HepG2 (cell line): Measurements from ENCODE around the gene METTL5. TPM values are rescaled to one million over a fixed set of nuclear protein-coding genes. Genes with fewer than 3 reads are reported as not detected.

ENCODE experiments used
- ARNTL ChIP-seq: sonication (generic); formaldehyde crosslinking; IDR thresholded peaks from 2 replicates; pipeline ENCODE4 v1.4.0; 2020; ENCODE audit warnings: mild to moderate bottlenecking, missing genetic modification reagents
- ETV5 ChIP-seq: IDR thresholded peaks from 2 replicates; pipeline ENCODE4 v1.6.1; 2018; ENCODE audit warnings: missing biosample characterization, missing genetic modification reagents, inconsistent platforms, borderline replicate concordance
- GTF2F1 ChIP-seq: fragments of 150-350 bp; IDR thresholded peaks from 2 replicates; pipeline ENCODE4 v1.6.1; 2014; ENCODE audit warnings: low read length
- JUN ChIP-seq: sonication (generic); formaldehyde crosslinking; IDR thresholded peaks from 2 replicates; pipeline ENCODE4 v1.4.0; 2020; ENCODE audit warnings: mild to moderate bottlenecking, missing genetic modification reagents
- NFATC3 ChIP-seq: sonication (generic); formaldehyde crosslinking; IDR thresholded peaks from 2 replicates; pipeline ENCODE4 v1.5.1; 2020; ENCODE audit warnings: mild to moderate bottlenecking, missing genetic modification reagents
- TAF15 ChIP-seq: fragments of 200-400 bp; formaldehyde crosslinking; IDR thresholded peaks from one replicate; pipeline ENCODE4 v1.6.1; 2018; ENCODE audit warnings: mild to moderate bottlenecking, low read depth, low read length; ENCODE audit not compliant: poor library complexity, severe bottlenecking
- TEAD2 ChIP-seq: sonication (generic); formaldehyde crosslinking; IDR thresholded peaks from 2 replicates; pipeline ENCODE4 v1.9.0; 2021; ENCODE audit warnings: missing genetic modification reagents
- ZMYM3 ChIP-seq: sonication (generic); formaldehyde crosslinking; IDR thresholded peaks from 2 replicates; pipeline ENCODE4 v1.5.1; 2020; ENCODE audit warnings: mild to moderate bottlenecking, missing genetic modification reagents
- ZNF282 ChIP-seq: fragments of 450-650 bp; IDR thresholded peaks from 2 replicates; pipeline ENCODE4 v1.6.1; 2018; ENCODE audit not compliant: partially characterized antibody
- ZNF451 ChIP-seq: sonication (generic); formaldehyde crosslinking; IDR thresholded peaks from 2 replicates; pipeline ENCODE4 v1.5.0; 2020; ENCODE audit warnings: mild to moderate bottlenecking, missing genetic modification reagents
- ZNF616 ChIP-seq: sonication (generic); formaldehyde crosslinking; IDR thresholded peaks from 2 replicates; pipeline ENCODE4 v1.5.0; 2020; ENCODE audit warnings: low read depth, mild to moderate bottlenecking, missing genetic modification reagents
- ZNF737 ChIP-seq: sonication (generic); formaldehyde crosslinking; IDR thresholded peaks from 2 replicates; pipeline ENCODE4 v1.5.0; 2020; ENCODE audit warnings: missing genetic modification reagents, mild to moderate bottlenecking, borderline replicate concordance
- polyA plus RNA-seq, 8 experiments: library from polyadenylated mRNA; depleted of rRNA in 3 of 8; stranded (reverse) in 7 of 8; unstranded in 1 of 8; fragments of >200 nt; fragmentation: Illumina TruSeq in 4 of 8; extraction: Trizol in 4 of 8; gene quantifications; 2 replicates each; pipeline versions ENCODE4 v1.2.1 to v1.2.3, GENCODE V29; 2011 to 2016; ENCODE audit warnings: low read depth in 4 of 8, missing spikeins in 1 of 8, mixed read lengths in 1 of 8; ENCODE audit not compliant: insufficient read depth in 1 of 8
- total RNA-seq, 5 experiments: library from RNA; depleted of rRNA; stranded (reverse); fragments of >200 nt; fragmentation: Illumina TruSeq; extraction: Trizol; gene quantifications; 2 replicates each; pipeline ENCODE4 v1.2.3, GENCODE V29; 2016; ENCODE audit warnings: low read depth in 1 of 5
- TF ChIP-seq, protein P1 (sequence below): sonication (generic); formaldehyde crosslinking; IDR thresholded peaks from 2 replicates; pipeline ENCODE4 v1.8.0; 2022; ENCODE audit warnings: mild to moderate bottlenecking, missing genetic modification reagents, moderate library complexity
- TF ChIP-seq, protein P2 (sequence below): IDR thresholded peaks from 2 replicates; pipeline ENCODE4 v1.4.0; 2020; ENCODE audit warnings: mild to moderate bottlenecking, missing genetic modification reagents
- TF ChIP-seq, protein P3 (sequence below): sonication (generic); formaldehyde crosslinking; IDR thresholded peaks from 2 replicates; pipeline ENCODE4 v1.5.0; 2020; ENCODE audit warnings: mild to moderate bottlenecking, low read depth, missing genetic modification reagents, borderline replicate concordance
- TF ChIP-seq, protein P4 (sequence below): sonication (generic); formaldehyde crosslinking; IDR thresholded peaks from 2 replicates; pipeline ENCODE4 v1.8.1; 2023; ENCODE audit warnings: mild to moderate bottlenecking, inconsistent platforms, moderate library complexity, missing genetic modification reagents, borderline replicate concordance
- TF ChIP-seq, protein P5 (sequence below): sonication (generic); formaldehyde crosslinking; IDR thresholded peaks from 2 replicates; pipeline ENCODE4 v1.5.0; 2020; ENCODE audit warnings: missing genetic modification reagents, mild to moderate bottlenecking, borderline replicate concordance

METTL5 gene
- total and polyA plus RNA-seq, 2 of the 13 experiments (the other 11 are each of a cell fraction or from before 2014, with no cell fraction given), result 50.7 to 95.1 TPM

DNA sequence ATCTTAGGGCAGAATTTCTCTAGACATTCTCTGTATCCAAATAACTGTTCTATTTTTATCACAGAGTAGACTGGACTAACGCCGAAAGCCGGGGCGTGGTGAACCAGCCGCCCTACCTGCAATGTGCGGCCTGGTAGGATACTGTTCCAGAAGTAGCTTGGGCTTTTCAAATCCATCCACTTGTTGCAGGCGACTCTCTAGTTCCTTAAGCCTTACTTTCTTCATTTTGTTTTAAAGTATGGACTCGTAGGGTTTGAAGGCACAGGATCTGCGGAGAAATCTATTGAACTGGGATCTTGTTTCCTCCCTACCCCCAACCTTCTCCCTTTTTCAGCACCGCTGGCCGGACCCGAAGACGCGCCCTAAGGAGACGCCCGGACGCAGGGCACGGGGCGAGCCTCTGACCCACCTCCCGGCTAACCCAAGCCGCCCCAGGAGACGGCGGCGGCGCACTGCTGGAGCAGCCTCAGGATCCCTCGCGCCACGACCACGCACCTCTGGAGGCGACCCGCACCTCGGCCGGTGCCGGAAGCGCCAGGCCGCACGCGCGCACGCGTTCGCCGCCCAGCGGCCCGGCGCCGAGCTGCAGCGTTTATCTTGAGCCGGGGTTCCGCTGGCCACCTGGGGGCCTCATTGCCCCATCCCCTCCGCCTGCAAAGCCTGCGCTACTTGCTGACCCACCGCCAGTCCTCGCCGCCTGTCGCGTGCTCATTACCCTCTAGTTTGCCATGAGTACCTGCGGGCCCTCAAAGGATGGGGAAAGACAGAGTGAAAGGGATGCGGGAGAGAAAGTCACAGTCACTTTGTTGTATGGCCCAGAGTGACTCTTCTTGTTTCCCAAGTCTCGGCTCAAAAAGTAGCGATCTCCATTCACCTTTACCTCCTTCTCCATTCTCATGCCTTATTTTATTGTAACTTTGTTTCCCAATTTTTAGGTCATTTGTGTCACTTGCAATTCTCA, at the start of gene METTL5 (continued):
- peak; percentile 86 for TF ChIP-seq TAF15
- TF ChIP-seq, protein P1, sequence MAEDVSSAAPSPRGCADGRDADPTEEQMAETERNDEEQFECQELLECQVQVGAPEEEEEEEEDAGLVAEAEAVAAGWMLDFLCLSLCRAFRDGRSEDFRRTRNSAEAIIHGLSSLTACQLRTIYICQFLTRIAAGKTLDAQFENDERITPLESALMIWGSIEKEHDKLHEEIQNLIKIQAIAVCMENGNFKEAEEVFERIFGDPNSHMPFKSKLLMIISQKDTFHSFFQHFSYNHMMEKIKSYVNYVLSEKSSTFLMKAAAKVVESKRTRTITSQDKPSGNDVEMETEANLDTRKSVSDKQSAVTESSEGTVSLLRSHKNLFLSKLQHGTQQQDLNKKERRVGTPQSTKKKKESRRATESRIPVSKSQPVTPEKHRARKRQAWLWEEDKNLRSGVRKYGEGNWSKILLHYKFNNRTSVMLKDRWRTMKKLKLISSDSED, result 0 out of 2 replicates have a peak, but pooled peaks have one; percentile 15
- no peak for TF ChIP-seq NFATC3 (CRISPR knock-in tag)
- TF ChIP-seq ZMYM3 (CRISPR knock-in tag), result peak; percentile 52; the same call in 1 of the 2 replicates
- TF ChIP-seq, protein P2, sequence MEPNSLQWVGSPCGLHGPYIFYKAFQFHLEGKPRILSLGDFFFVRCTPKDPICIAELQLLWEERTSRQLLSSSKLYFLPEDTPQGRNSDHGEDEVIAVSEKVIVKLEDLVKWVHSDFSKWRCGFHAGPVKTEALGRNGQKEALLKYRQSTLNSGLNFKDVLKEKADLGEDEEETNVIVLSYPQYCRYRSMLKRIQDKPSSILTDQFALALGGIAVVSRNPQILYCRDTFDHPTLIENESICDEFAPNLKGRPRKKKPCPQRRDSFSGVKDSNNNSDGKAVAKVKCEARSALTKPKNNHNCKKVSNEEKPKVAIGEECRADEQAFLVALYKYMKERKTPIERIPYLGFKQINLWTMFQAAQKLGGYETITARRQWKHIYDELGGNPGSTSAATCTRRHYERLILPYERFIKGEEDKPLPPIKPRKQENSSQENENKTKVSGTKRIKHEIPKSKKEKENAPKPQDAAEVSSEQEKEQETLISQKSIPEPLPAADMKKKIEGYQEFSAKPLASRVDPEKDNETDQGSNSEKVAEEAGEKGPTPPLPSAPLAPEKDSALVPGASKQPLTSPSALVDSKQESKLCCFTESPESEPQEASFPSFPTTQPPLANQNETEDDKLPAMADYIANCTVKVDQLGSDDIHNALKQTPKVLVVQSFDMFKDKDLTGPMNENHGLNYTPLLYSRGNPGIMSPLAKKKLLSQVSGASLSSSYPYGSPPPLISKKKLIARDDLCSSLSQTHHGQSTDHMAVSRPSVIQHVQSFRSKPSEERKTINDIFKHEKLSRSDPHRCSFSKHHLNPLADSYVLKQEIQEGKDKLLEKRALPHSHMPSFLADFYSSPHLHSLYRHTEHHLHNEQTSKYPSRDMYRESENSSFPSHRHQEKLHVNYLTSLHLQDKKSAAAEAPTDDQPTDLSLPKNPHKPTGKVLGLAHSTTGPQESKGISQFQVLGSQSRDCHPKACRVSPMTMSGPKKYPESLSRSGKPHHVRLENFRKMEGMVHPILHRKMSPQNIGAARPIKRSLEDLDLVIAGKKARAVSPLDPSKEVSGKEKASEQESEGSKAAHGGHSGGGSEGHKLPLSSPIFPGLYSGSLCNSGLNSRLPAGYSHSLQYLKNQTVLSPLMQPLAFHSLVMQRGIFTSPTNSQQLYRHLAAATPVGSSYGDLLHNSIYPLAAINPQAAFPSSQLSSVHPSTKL (CRISPR knock-in tag), result peak; percentile 72
- no peak for TF ChIP-seq ZNF282
- TF ChIP-seq GTF2F1, result no peak
- TF ChIP-seq JUN (CRISPR knock-in tag), result peak; percentile 72; the same call in 1 of the 2 replicates
- TF ChIP-seq ZNF616 (CRISPR knock-in tag), result peak; percentile 71
- TF ChIP-seq, protein P3, sequence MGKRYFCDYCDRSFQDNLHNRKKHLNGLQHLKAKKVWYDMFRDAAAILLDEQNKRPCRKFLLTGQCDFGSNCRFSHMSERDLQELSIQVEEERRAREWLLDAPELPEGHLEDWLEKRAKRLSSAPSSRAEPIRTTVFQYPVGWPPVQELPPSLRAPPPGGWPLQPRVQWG (CRISPR knock-in tag), result no peak
- 0 out of 2 replicates have a peak, but pooled peaks have one; percentile 72 for TF ChIP-seq TEAD2
- TF ChIP-seq, protein P4, sequence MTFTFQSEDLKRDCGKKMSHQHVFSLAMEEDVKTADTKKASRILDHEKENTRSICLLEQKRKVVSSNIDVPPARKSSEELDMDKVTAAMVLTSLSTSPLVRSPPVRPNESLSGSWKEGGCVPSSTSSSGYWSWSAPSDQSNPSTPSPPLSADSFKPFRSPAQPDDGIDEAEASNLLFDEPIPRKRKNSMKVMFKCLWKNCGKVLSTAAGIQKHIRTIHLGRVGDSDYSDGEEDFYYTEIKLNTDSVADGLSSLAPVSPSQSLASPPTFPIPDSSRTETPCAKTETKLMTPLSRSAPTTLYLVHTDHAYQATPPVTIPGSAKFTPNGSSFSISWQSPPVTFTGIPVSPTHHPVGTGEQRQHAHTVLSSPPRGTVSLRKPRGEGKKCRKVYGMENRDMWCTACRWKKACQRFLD (CRISPR knock-in tag), result peak; percentile 92
- TF ChIP-seq ARNTL (CRISPR knock-in tag), result peak; percentile 81
- peak; percentile 96 for TF ChIP-seq ETV5 (CRISPR knock-in tag)
- TF ChIP-seq ZNF451 (CRISPR knock-in tag), result peak; percentile 94
- TF ChIP-seq, protein P5, sequence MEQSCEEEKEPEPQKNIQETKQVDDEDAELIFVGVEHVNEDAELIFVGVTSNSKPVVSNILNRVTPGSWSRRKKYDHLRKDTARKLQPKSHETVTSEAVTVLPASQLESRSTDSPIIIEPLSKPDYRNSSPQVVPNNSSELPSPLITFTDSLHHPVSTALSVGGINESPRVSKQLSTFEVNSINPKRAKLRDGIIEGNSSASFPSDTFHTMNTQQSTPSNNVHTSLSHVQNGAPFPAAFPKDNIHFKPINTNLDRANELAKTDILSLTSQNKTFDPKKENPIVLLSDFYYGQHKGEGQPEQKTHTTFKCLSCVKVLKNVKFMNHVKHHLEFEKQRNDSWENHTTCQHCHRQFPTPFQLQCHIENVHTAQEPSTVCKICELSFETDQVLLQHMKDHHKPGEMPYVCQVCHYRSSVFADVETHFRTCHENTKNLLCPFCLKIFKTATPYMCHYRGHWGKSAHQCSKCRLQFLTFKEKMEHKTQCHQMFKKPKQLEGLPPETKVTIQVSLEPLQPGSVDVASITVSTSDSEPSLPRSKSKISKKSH (CRISPR knock-in tag), result peak; percentile 31; the same call in 1 of the 2 replicates
- TF ChIP-seq ZNF737 (CRISPR knock-in tag), result no peak
